HepG2 (cell line): ENCODE data around the gene SNUPN. TPM values are rescaled to one million over a fixed set of nuclear protein-coding genes. Genes with fewer than 3 reads are reported as not detected.
"Not testable (repeated sequence)": the region's sequence is repeated elsewhere in the genome, so short reads cannot be mapped to it uniquely, and the experiment has no call there.

Source experiments
- ATAC-seq: fragments of 200-7000 bp; cut with Tn5 transposase; 3 replicates; pipeline ENCODE4 v1.9.1; 2020; ENCODE audit warnings: mild to moderate bottlenecking, moderate library complexity
- BruUV-seq: library from RNA; stranded (reverse); fragments of 400-500 nt; replicated peaks from 2 replicates; lab custom pipeline; 2021; lab: Mats Ljungman, UMichigan
- CTCF ChIA-PET: fragments of 300-600 bp; formaldehyde crosslinking; extraction: SDS; loops from one replicate; lab custom pipeline; 2021; ENCODE audit warnings: low total read pairs, inconsistent platforms, low intra/inter-chr PET ratio; lab: Yijun Ruan, JAX
- POLR2A ChIA-PET: fragments of 350-600 bp; sonication (Branson Sonifier 250); formaldehyde crosslinking; loops from one replicate; lab custom pipeline; 2020; ENCODE audit warnings: antibody characterized with exemption, inconsistent platforms; lab: Yijun Ruan, JAX
- DNase-seq: peaks from one replicate; pipeline ENCODE4 v3.0.0-alpha.2; 2015; ENCODE audit warnings: low spot score
- FAIRE-seq: peaks from 3 replicates; lab custom pipeline; 2011; peaks lifted over from hg19 to GRCh38; lab: Jason Lieb, UNC
- H2AFZ ChIP-seq: one replicate; pipeline ENCODE4 v1.6.1; 2011; ENCODE audit warnings: low read length, inconsistent platforms
- H3K27ac ChIP-seq: fragments of 300-600 bp; 3 replicates; pipeline ENCODE4 v1.8.0; 2011; ENCODE audit warnings: mixed run types, mild to moderate bottlenecking, mixed read lengths, low read length, inconsistent platforms; ENCODE audit not compliant: insufficient read depth; ENCODE audit errors: extremely low read length
- H3K27me3 ChIP-seq, 2 experiments: fragments of 200-600 bp in 1 of 2; 2 replicates in 1 of 2; 3 replicates in 1 of 2; pipeline versions ENCODE4 v1.6.0 to v1.8.0; 2011; ENCODE audit warnings: low read length in 2 of 2, mild to moderate bottlenecking in 2 of 2, moderate library complexity in 2 of 2, inconsistent platforms in 1 of 2; ENCODE audit not compliant: insufficient read depth in 2 of 2, control insufficient read depth in 1 of 2
- H3K36me3 ChIP-seq, 2 experiments: fragments of 200-600 bp in 1 of 2; replicated peaks in 1 of 2; 2 replicates in 1 of 2; 3 replicates in 1 of 2; pipeline versions ENCODE4 v1.5.1 to v1.8.0; 2011; ENCODE audit warnings: low read length in 2 of 2, inconsistent platforms in 1 of 2; ENCODE audit not compliant: insufficient read depth in 2 of 2, control insufficient read depth in 1 of 2
- H3K4me1 ChIP-seq: 2 replicates; pipeline ENCODE4 v1.5.1; 2012; ENCODE audit warnings: low read length, inconsistent platforms; ENCODE audit not compliant: insufficient read depth
- H3K4me2 ChIP-seq: 2 replicates; pipeline ENCODE4 v1.6.0; 2011; ENCODE audit warnings: low read depth, low read length, inconsistent platforms
- H3K4me3 ChIP-seq, 3 experiments: fragments of 200-600 bp in 1 of 3; sonication (generic), shearing (Covaris generic) in 1 of 3; replicated peaks in 1 of 3; 2 replicates each; pipeline ENCODE4 v1.5.1; 2011 to 2016; ENCODE audit warnings: low read length in 3 of 3, inconsistent platforms in 2 of 3, low read depth in 2 of 3, mild to moderate bottlenecking in 2 of 3, control low read depth in 1 of 3, mixed read lengths in 1 of 3; ENCODE audit not compliant: insufficient read depth in 1 of 3
- H3K79me2 ChIP-seq: one replicate; pipeline ENCODE4 v1.6.1; 2011; ENCODE audit warnings: low read length, inconsistent platforms; ENCODE audit not compliant: insufficient read depth
- H3K9ac ChIP-seq: 2 replicates; pipeline ENCODE4 v1.6.0; 2011; ENCODE audit warnings: mild to moderate bottlenecking, low read depth, low read length, inconsistent platforms; ENCODE audit not compliant: insufficient read depth
- H3K9me3 ChIP-seq: 2 replicates; pipeline ENCODE4 v1.5.1; 2012; ENCODE audit warnings: mild to moderate bottlenecking, low read length
- H4K20me1 ChIP-seq: 2 replicates; pipeline ENCODE4 v1.6.0; 2011; ENCODE audit warnings: inconsistent platforms, mild to moderate bottlenecking, low read length, moderate library complexity; ENCODE audit not compliant: insufficient read depth
- ARHGAP35 ChIP-seq: sonication (generic); formaldehyde crosslinking; IDR thresholded peaks from 2 replicates; pipeline ENCODE4 v1.9.0; 2022; ENCODE audit warnings: mild to moderate bottlenecking, inconsistent platforms, moderate library complexity, missing genetic modification reagents, borderline replicate concordance
- HOXA9 ChIP-seq: sonication (generic); formaldehyde crosslinking; IDR thresholded peaks from 2 replicates; pipeline ENCODE4 v1.8.1; 2022; ENCODE audit warnings: missing genetic modification reagents, mild to moderate bottlenecking, moderate library complexity, borderline replicate concordance
- KLF11 ChIP-seq: IDR thresholded peaks from 2 replicates; pipeline ENCODE4 v1.6.1; 2016; ENCODE audit warnings: missing compliant biosample characterization
- NFATC3 ChIP-seq: sonication (generic); formaldehyde crosslinking; IDR thresholded peaks from 2 replicates; pipeline ENCODE4 v1.5.1; 2020; ENCODE audit warnings: mild to moderate bottlenecking, missing genetic modification reagents
- RFXANK ChIP-seq: IDR thresholded peaks from 2 replicates; pipeline ENCODE4 v1.6.1; 2016
- SP1 ChIP-seq, 2 experiments: fragments of 450-650 bp in 1 of 2; sonication (generic) in 1 of 2; formaldehyde crosslinking in 1 of 2; IDR thresholded peaks; 2 replicates each; pipeline versions ENCODE4 v1.4.0 to v1.6.1; 2016 to 2020; ENCODE audit warnings: missing genetic modification reagents in 1 of 2
- YY1 ChIP-seq: IDR thresholded peaks from 2 replicates; pipeline ENCODE4 v1.6.1; 2011; ENCODE audit warnings: low read length, low read depth, moderate library complexity, mild to moderate bottlenecking; ENCODE audit not compliant: insufficient read depth, insufficient replicate concordance
- ZBTB7A ChIP-seq: sonication (generic); formaldehyde crosslinking; IDR thresholded peaks from 2 replicates; pipeline ENCODE4 v1.8.0; 2022; ENCODE audit warnings: mild to moderate bottlenecking, missing genetic modification reagents
- ZFP36 ChIP-seq: fragments of 150-350 bp; IDR thresholded peaks from 2 replicates; pipeline ENCODE4 v1.6.1; 2018; ENCODE audit warnings: borderline replicate concordance, low read length, low read depth; ENCODE audit not compliant: partially characterized antibody
- ZNF660 ChIP-seq: sonication (generic); formaldehyde crosslinking; IDR thresholded peaks from 2 replicates; pipeline ENCODE4 v1.5.1; 2020; ENCODE audit warnings: mild to moderate bottlenecking, low read depth, missing genetic modification reagents, borderline replicate concordance
- WGBS: methylation state at CpG from one replicate; pipeline ENCODE4 v1.1.6; 2017; ENCODE audit warnings: low lambda C conversion rate; 5-methylcytosine and 5-hydroxymethylcytosine counted together
- in situ Hi-C: cut with HindIII; loops from 2 replicates; pipeline ENCODE4 v1.10.0; 2017; ENCODE audit warnings: low pct_unique_long_range_greater_than_20kb; ENCODE audit not compliant: extremely low pct_ligation_motif_present
- intact Hi-C: fragments of 100-400 bp; cut with micrococcal nuclease; formaldehyde crosslinking; loops from one replicate; pipeline ENCODE4 v1.10.0; 2022; ENCODE audit not compliant: unreplicated experiment
- polyA plus RNA-seq, 8 experiments: library from polyadenylated mRNA; depleted of rRNA in 3 of 8; stranded (reverse) in 7 of 8; unstranded in 1 of 8; fragments of >200 nt; fragmentation: Illumina TruSeq in 4 of 8; extraction: Trizol in 4 of 8; gene quantifications; 2 replicates each; pipeline versions ENCODE4 v1.2.1 to v1.2.3, GENCODE V29; 2011 to 2016; ENCODE audit warnings: low read depth in 4 of 8, missing spikeins in 1 of 8, mixed read lengths in 1 of 8; ENCODE audit not compliant: insufficient read depth in 1 of 8
- total RNA-seq, 5 experiments: library from RNA; depleted of rRNA; stranded (reverse); fragments of >200 nt; fragmentation: Illumina TruSeq; extraction: Trizol; gene quantifications; 2 replicates each; pipeline ENCODE4 v1.2.3, GENCODE V29; 2016; ENCODE audit warnings: low read depth in 1 of 5
- TF ChIP-seq, protein P1 (sequence below): sonication (generic); formaldehyde crosslinking; IDR thresholded peaks from 2 replicates; pipeline ENCODE4 v1.8.1; 2023; ENCODE audit warnings: mild to moderate bottlenecking, moderate library complexity, missing genetic modification reagents

The SNUPN gene
- total and polyA plus RNA-seq, 2 of the 13 experiments (the other 11 are each of a cell fraction or from before 2014, with no cell fraction given), result 9.0 to 16.4 TPM

DNA sequence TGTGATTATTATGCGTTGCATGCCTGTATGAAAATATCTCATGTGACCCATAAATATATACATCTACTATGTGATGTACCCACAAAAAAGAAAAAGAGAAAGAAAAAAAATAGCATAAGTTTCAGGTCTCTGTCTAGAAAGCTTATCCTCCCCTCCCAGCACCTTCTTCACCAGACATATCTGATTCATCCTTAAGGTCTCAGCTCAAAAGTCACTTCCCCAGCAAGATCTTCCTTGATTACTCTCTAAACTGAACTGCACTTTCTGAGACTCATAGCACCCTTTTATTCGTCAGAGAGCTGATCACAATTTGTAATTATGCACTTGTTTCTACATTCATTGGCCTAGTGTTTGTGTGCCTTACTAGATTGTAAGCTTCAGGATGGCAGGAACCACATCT lies 35.3 kb downstream of the SNUPN start:
- intact Hi-C loops, result no loop called here
- Histone ChIP-seq H3K9me3 (no peaks in the 10 kb centered on the region), H3K4me3 (no peak overlapping the region), H3K79me2 (no peaks in the 10 kb centered on the region), H3K4me1 (no peaks in the 10 kb centered on the region), H3K27ac (no peak overlapping the region), H2AFZ (no peak overlapping the region), H4K20me1 (no peaks in the 10 kb centered on the region), H3K27me3 (no peaks in the 10 kb centered on the region), H3K9ac (no peak overlapping the region), H3K4me2 (no peak overlapping the region), H3K36me3 (no peaks in the 10 kb centered on the region; a peak in 1 of 5 replicates)
- 97% methylated on average over 2 of the region's 2 CpGs for WGBS
- no peak for DNase-seq
- ChIA-PET CTCF (no interaction called here), POLR2A (no interaction called here)
- ATAC-seq, result no peak
- TF ChIP-seq NFATC3 (no peak), ZNF660 (CRISPR knock-in tag) (no peak), ARHGAP35 (CRISPR knock-in tag) (no peak)
- TF ChIP-seq, protein P1, sequence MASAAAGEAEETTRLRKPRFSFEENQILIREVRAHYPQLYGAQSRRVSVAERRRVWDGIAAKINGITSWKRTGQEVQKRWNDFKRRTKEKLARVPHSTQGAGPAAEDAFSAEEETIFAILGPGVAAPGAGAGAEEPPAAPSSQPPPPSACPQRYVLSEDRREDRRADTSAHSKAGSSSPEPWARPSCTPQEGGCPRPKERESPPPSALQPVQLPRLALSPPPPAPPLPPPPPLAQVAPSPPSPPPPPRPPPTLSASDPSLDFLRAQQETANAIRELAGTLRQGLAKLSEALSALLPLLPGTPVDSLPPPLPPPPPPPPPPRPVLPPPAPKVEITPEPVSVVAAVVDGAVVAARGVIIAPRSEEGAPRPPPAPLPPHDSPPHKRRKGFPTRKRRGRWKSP, result no peak
- FAIRE-seq, result no peak
- in situ Hi-C loops, result no loop called here
- no TSS peak for BruUV-seq

DNA sequence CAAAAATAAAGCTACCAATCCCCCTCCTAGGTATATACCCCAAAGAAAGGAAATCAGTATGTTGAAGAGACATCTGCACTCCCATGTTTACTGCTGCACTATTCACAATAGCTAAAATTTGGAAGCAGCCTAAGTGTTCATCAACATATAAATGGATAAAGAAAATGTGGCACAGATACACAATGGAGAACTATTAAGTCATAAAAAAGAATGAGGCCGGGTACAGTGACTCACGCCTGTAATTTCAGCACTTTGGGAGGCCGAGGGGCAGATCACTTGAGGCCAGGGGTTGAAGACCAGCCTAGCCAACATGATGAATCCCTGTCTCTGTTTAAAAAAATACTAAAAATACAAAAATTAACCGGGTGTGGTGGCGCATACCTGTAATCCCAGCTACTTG lies 36.5 kb downstream of the SNUPN start:
- Histone ChIP-seq H3K4me3 (no peak overlapping the region), H3K27ac (no peak overlapping the region), H4K20me1 (no peaks in the 10 kb centered on the region), H3K9ac (no peak overlapping the region), H2AFZ (no peak overlapping the region), H3K79me2 (no peaks in the 10 kb centered on the region)
- in situ Hi-C loops, result no loop called here
- POLR2A ChIA-PET, result interaction anchor here (1.0 kb wide), 1 partner anchor 10 kb away, joined by 3 read pairs; the partner anchor contains the start of gene PTPN9
- BruUV-seq, result no TSS peak
- intact Hi-C loops, result no loop called here
- no peak for FAIRE-seq
- ATAC-seq, result no peak
- CTCF ChIA-PET, result no interaction called here
- WGBS, result 90% methylated on average over 5 of the region's 5 CpGs
- TF ChIP-seq KLF11 (CRISPR knock-in tag) (no peak), ZBTB7A (CRISPR knock-in tag) (no peak), ZFP36 (no peak), HOXA9 (CRISPR knock-in tag) (no peak), SP1 (IDR thresholded peaks at IDR 0.05) (no peak), SP1 (CRISPR knock-in tag; IDR thresholded peaks at IDR 0.05) (no peak), YY1 (no peak), RFXANK (no peak)
- TF ChIP-seq, all 625 proteins: peak for 0
- Histone ChIP-seq H3K4me2 (no peak overlapping the region), H3K4me1 (peaks cover 6% of the 10 kb centered on the region), H3K27me3 (no peaks in the 10 kb centered on the region), H3K36me3 (no peaks in the 10 kb centered on the region), H3K9me3 (no peaks in the 10 kb centered on the region)
- DNase-seq, result no peak

DNA sequence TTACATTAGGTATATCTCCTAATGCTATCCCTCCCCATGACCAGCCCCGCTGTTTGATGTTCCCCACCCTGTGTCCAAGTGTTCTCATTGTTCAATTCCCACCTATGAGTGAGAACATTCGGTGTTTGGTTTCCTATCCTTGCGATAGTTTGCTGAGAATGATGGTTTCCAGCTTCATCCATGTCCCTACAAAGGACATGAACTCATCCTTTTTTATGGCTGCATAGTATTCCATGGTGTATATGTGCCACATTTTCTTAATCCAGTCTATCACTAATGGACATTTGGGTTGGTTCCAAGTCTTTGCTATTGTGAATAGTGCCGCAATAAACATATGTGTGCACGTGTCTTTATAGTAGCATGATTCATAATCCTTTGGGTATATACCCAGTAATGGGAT lies 39.1 kb downstream of the SNUPN start:
- H3K36me3 ChIP-seq, ATAC-seq, H3K27me3 ChIP-seq, H3K4me3 ChIP-seq, BruUV-seq, H3K79me2 ChIP-seq, in situ Hi-C loops, CTCF ChIA-PET, FAIRE-seq, intact Hi-C loops, H3K27ac ChIP-seq, POLR2A ChIA-PET, DNase-seq, H4K20me1 ChIP-seq, H3K9ac ChIP-seq, H3K4me2 ChIP-seq, H3K9me3 ChIP-seq, H2AFZ ChIP-seq: not testable (repeated sequence)
- 98% methylated on average over 5 of the region's 5 CpGs for WGBS
- H3K4me1 ChIP-seq, result peaks cover 13% of the 10 kb centered on the region
